HepG2 (cell line): Measurements from ENCODE around the gene EEF1AKMT3. TPM values are rescaled to one million over a fixed set of nuclear protein-coding genes. Genes with fewer than 3 reads are reported as not detected.

Experiments
- BCL6 ChIP-seq: IDR thresholded peaks from 2 replicates; pipeline ENCODE4 v1.6.1; 2016; ENCODE audit warnings: missing genetic modification reagents, missing compliant biosample characterization
- FIP1L1 ChIP-seq: fragments of 200-400 bp; formaldehyde crosslinking; IDR thresholded peaks from 2 replicates; pipeline ENCODE4 v1.6.1; 2018; ENCODE audit warnings: low read depth, mild to moderate bottlenecking, low read length, moderate library complexity, borderline replicate concordance; ENCODE audit not compliant: insufficient read depth
- GABPB1 ChIP-seq: IDR thresholded peaks from 2 replicates; pipeline ENCODE4 v1.6.1; 2016; ENCODE audit warnings: mild to moderate bottlenecking, missing genetic modification reagents, moderate library complexity, missing compliant biosample characterization
- HMGA1 ChIP-seq: sonication (generic); formaldehyde crosslinking; conservative IDR thresholded peaks from 2 replicates; pipeline ENCODE4 v1.4.0; 2020; ENCODE audit warnings: missing genetic modification reagents
- KAT2B ChIP-seq: fragments of 150-350 bp; IDR thresholded peaks from 2 replicates; pipeline ENCODE4 v1.6.1; 2014; ENCODE audit warnings: low read depth, low read length, borderline replicate concordance
- MAZ ChIP-seq, 2 experiments: sonication (generic) in 1 of 2; formaldehyde crosslinking in 1 of 2; IDR thresholded peaks; 2 replicates each; pipeline versions ENCODE4 v1.5.0 to v1.6.1; 2012 to 2020; ENCODE audit warnings: low read depth in 2 of 2, mild to moderate bottlenecking in 2 of 2, borderline replicate concordance in 1 of 2, improper control_type of control experiment in 1 of 2, low read length in 1 of 2, missing genetic modification reagents in 1 of 2, moderate library complexity in 1 of 2
- PAF1 ChIP-seq: IDR thresholded peaks from 2 replicates; pipeline ENCODE4 v1.6.1; 2016; ENCODE audit warnings: missing genetic modification reagents, missing compliant biosample characterization
- PHF21A ChIP-seq: sonication (generic); formaldehyde crosslinking; IDR thresholded peaks from 2 replicates; pipeline ENCODE4 v1.5.0; 2020; ENCODE audit warnings: mild to moderate bottlenecking, missing genetic modification reagents
- SMARCC2 ChIP-seq: fragments of 450-650 bp; IDR thresholded peaks from 2 replicates; pipeline ENCODE4 v1.6.1; 2017; ENCODE audit warnings: antibody characterized with exemption, mild to moderate bottlenecking
- SMC3 ChIP-seq: IDR thresholded peaks from 2 replicates; pipeline ENCODE4 v1.6.1; 2011; ENCODE audit warnings: low read length, improper control_type of control experiment
- SOX13 ChIP-seq, 3 experiments: fragments of 450-650 bp in 1 of 3; sonication (generic) in 1 of 3; formaldehyde crosslinking in 1 of 3; IDR thresholded peaks in 2 of 3; conservative IDR thresholded peaks in 1 of 3; 2 replicates each; pipeline versions ENCODE4 v1.5.0 to v1.6.1; 2016 to 2020; ENCODE audit warnings: antibody characterized with exemption in 1 of 3, mild to moderate bottlenecking in 1 of 3, missing compliant biosample characterization in 1 of 3, missing genetic modification reagents in 1 of 3, moderate library complexity in 1 of 3
- SP4 ChIP-seq: sonication (generic); formaldehyde crosslinking; IDR thresholded peaks from 2 replicates; pipeline ENCODE4 v1.8.1; 2023; ENCODE audit warnings: mild to moderate bottlenecking, missing genetic modification reagents
- YEATS4 ChIP-seq: sonication (generic); formaldehyde crosslinking; IDR thresholded peaks from 2 replicates; pipeline ENCODE4 v1.4.0; 2020; ENCODE audit warnings: missing genetic modification reagents, borderline replicate concordance
- ZFP36L1 ChIP-seq: sonication (generic); formaldehyde crosslinking; IDR thresholded peaks from 2 replicates; pipeline ENCODE4 v1.8.0; 2022; ENCODE audit warnings: mild to moderate bottlenecking, missing genetic modification reagents, moderate library complexity
- ZNF232 ChIP-seq: sonication (generic); formaldehyde crosslinking; IDR thresholded peaks from 2 replicates; pipeline ENCODE4 v1.4.0; 2020; ENCODE audit warnings: missing genetic modification reagents, borderline replicate concordance
- ZNF292 ChIP-seq: sonication (generic); formaldehyde crosslinking; IDR thresholded peaks from 2 replicates; pipeline ENCODE4 v1.8.1; 2022; ENCODE audit warnings: mild to moderate bottlenecking, low read depth, missing genetic modification reagents, borderline replicate concordance
- ZNF331 ChIP-seq: sonication (generic); formaldehyde crosslinking; IDR thresholded peaks from 2 replicates; pipeline ENCODE4 v1.4.0; 2020; ENCODE audit warnings: missing genetic modification reagents
- ZNF703 ChIP-seq: sonication (generic); formaldehyde crosslinking; IDR thresholded peaks from 2 replicates; pipeline ENCODE4 v1.5.1; 2020; ENCODE audit warnings: missing genetic modification reagents, mild to moderate bottlenecking, moderate library complexity, borderline replicate concordance
- ZNF781 ChIP-seq: sonication (generic); formaldehyde crosslinking; IDR thresholded peaks from 2 replicates; pipeline ENCODE4 v1.5.1; 2020; ENCODE audit warnings: borderline replicate concordance, mild to moderate bottlenecking, missing genetic modification reagents; ENCODE audit errors: not compliant biosample characterization
- polyA plus RNA-seq, 8 experiments: library from polyadenylated mRNA; depleted of rRNA in 3 of 8; stranded (reverse) in 7 of 8; unstranded in 1 of 8; fragments of >200 nt; fragmentation: Illumina TruSeq in 4 of 8; extraction: Trizol in 4 of 8; gene quantifications; 2 replicates each; pipeline versions ENCODE4 v1.2.1 to v1.2.3, GENCODE V29; 2011 to 2016; ENCODE audit warnings: low read depth in 4 of 8, missing spikeins in 1 of 8, mixed read lengths in 1 of 8; ENCODE audit not compliant: insufficient read depth in 1 of 8
- total RNA-seq, 5 experiments: library from RNA; depleted of rRNA; stranded (reverse); fragments of >200 nt; fragmentation: Illumina TruSeq; extraction: Trizol; gene quantifications; 2 replicates each; pipeline ENCODE4 v1.2.3, GENCODE V29; 2016; ENCODE audit warnings: low read depth in 1 of 5
- TF ChIP-seq, protein P1 (sequence below): sonication (generic); formaldehyde crosslinking; IDR thresholded peaks from 2 replicates; pipeline ENCODE4 v1.4.0; 2020; ENCODE audit warnings: missing genetic modification reagents
- TF ChIP-seq, protein P2 (sequence below): sonication (generic); IDR thresholded peaks from 2 replicates; pipeline ENCODE4 v1.6.1; 2016; ENCODE audit warnings: low read depth, borderline replicate concordance

EEF1AKMT3 gene
- total and polyA plus RNA-seq, 2 of the 13 experiments (the other 11 are each of a cell fraction or from before 2014, with no cell fraction given): 4.7 to 11.4 TPM

- TF ChIP-seq ZNF781 (CRISPR knock-in tag) (no peak), PAF1 (CRISPR knock-in tag) (no peak), FIP1L1 (no peak), MAZ (IDR thresholded peaks at IDR 0.05; ENCODE audit: borderline replicate concordance, low read depth, low read length) (no peak), MAZ (CRISPR knock-in tag; IDR thresholded peaks at IDR 0.05; ENCODE audit: low read depth) (peak; percentile 31; the same call in 1 of the 2 replicates), PHF21A (CRISPR knock-in tag) (no peak), KAT2B (no peak), ZNF331 (CRISPR knock-in tag) (no peak), HMGA1 (no peak), BCL6 (CRISPR knock-in tag) (0 out of 2 replicates have a peak, but pooled peaks have one; percentile 13), GABPB1 (CRISPR knock-in tag) (peak; percentile 52; the same call in 1 of the 2 replicates), SMC3 (no peak), SOX13 (IDR thresholded peaks at IDR 0.05) (no peak), SOX13 (CRISPR knock-in tag; conservative IDR thresholded peaks at IDR 0.05 in 1 of 2, IDR thresholded peaks at IDR 0.05 in 1 of 2) (no peak), ZNF703 (CRISPR knock-in tag) (no peak), ZNF232 (CRISPR knock-in tag) (no peak), SP4 (CRISPR knock-in tag) (no peak), ZFP36L1 (no peak), YEATS4 (CRISPR knock-in tag) (no peak), ZNF292 (CRISPR knock-in tag) (no peak), SMARCC2 (no peak)
- TF ChIP-seq, protein P1, sequence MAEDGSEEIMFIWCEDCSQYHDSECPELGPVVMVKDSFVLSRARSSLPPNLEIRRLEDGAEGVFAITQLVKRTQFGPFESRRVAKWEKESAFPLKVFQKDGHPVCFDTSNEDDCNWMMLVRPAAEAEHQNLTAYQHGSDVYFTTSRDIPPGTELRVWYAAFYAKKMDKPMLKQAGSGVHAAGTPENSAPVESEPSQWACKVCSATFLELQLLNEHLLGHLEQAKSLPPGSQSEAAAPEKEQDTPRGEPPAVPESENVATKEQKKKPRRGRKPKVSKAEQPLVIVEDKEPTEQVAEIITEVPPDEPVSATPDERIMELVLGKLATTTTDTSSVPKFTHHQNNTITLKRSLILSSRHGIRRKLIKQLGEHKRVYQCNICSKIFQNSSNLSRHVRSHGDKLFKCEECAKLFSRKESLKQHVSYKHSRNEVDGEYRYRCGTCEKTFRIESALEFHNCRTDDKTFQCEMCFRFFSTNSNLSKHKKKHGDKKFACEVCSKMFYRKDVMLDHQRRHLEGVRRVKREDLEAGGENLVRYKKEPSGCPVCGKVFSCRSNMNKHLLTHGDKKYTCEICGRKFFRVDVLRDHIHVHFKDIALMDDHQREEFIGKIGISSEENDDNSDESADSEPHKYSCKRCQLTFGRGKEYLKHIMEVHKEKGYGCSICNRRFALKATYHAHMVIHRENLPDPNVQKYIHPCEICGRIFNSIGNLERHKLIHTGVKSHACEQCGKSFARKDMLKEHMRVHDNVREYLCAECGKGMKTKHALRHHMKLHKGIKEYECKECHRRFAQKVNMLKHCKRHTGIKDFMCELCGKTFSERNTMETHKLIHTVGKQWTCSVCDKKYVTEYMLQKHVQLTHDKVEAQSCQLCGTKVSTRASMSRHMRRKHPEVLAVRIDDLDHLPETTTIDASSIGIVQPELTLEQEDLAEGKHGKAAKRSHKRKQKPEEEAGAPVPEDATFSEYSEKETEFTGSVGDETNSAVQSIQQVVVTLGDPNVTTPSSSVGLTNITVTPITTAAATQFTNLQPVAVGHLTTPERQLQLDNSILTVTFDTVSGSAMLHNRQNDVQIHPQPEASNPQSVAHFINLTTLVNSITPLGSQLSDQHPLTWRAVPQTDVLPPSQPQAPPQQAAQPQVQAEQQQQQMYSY: peak; percentile 75
- TF ChIP-seq, protein P2, sequence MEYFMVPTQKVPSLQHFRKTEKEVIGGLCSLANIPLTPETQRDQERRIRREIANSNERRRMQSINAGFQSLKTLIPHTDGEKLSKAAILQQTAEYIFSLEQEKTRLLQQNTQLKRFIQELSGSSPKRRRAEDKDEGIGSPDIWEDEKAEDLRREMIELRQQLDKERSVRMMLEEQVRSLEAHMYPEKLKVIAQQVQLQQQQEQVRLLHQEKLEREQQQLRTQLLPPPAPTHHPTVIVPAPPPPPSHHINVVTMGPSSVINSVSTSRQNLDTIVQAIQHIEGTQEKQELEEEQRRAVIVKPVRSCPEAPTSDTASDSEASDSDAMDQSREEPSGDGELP: no peak
These were observed 36.3 kb upstream of the EEF1AKMT3 start (continued) for GRCh38 chr12:57735952-57736740.
